ENCODE data around the gene BORCS5. TPM values are rescaled to one million over a fixed set of nuclear protein-coding genes. Genes with fewer than 3 reads are reported as not detected.
"Not testable (repeated sequence)": the region's sequence is repeated elsewhere in the genome, so short reads cannot be mapped to it uniquely, and the experiment has no call there.

Gene BORCS5
- total RNA-seq, result 6.1 and 11.4 TPM in 2 replicates

GRCh38 chr12:12356896-12357718 is at the start of gene BORCS5:
Gene BORCS5, plus strand, starts transcription at chr12:12357078. Its CDS starts 374 bp downstream, at chr12:12357452.
- TF ChIP-seq CTCF (conservative IDR thresholded peaks at IDR 0.05; ENCODE audit: low read depth, low read length), result peak; percentile 20
- H3K4me3 ChIP-seq (ENCODE audit: low read depth, low read length), result peak within 1 kb of the TSS; percentile 93
- DNase-seq (ENCODE audit: low read depth), result peak; percentile 46

- DNase-seq (ENCODE audit: low read depth); H3K4me3 ChIP-seq (ENCODE audit: low read depth, low read length): not testable (repeated sequence)
These were observed 46.2 kb upstream of the BORCS5 start for GRCh38 chr12:12310695-12311094.

GRCh38 chr12:12315838-12316237 is 41.0 kb upstream of the BORCS5 start:
- no peak overlapping the region for H3K4me3 ChIP-seq (ENCODE audit: low read depth, low read length)
- no peak for DNase-seq (ENCODE audit: low read depth)
- TF ChIP-seq CTCF (conservative IDR thresholded peaks at IDR 0.05; ENCODE audit: low read depth, low read length), result no peak

- TF ChIP-seq CTCF (conservative IDR thresholded peaks at IDR 0.05; ENCODE audit: low read depth, low read length), result no peak
- H3K4me3 ChIP-seq (ENCODE audit: low read depth, low read length), result no peak overlapping the region
- DNase-seq (ENCODE audit: low read depth), result no peak
These were observed 37.3 kb upstream of the BORCS5 start for GRCh38 chr12:12319451-12320183.

GRCh38 chr12:12323118-12323517 is 33.8 kb upstream of the BORCS5 start:
- TF ChIP-seq CTCF (conservative IDR thresholded peaks at IDR 0.05; ENCODE audit: low read depth, low read length), result no peak
- no peak for DNase-seq (ENCODE audit: low read depth)

GRCh38 chr12:12323591-12323990 is 33.3 kb upstream of the BORCS5 start:
- no peak overlapping the region for H3K4me3 ChIP-seq (ENCODE audit: low read depth, low read length)
- no peak for TF ChIP-seq CTCF (conservative IDR thresholded peaks at IDR 0.05; ENCODE audit: low read depth, low read length)
- DNase-seq (ENCODE audit: low read depth), result peak; percentile 47

More at GRCh38 chr12:12323118-12323517, 33.8 kb upstream of the BORCS5 start:
- no peak overlapping the region for H3K4me3 ChIP-seq (ENCODE audit: low read depth, low read length)

- no peak for TF ChIP-seq CTCF (conservative IDR thresholded peaks at IDR 0.05; ENCODE audit: low read depth, low read length)
- H3K4me3 ChIP-seq (ENCODE audit: low read depth, low read length), result no peak overlapping the region
These were observed 30.6 kb upstream of the BORCS5 start for GRCh38 chr12:12326262-12326661.

More at GRCh38 chr12:12326262-12326661, 30.6 kb upstream of the BORCS5 start:
- no peak for DNase-seq (ENCODE audit: low read depth)

All from epithelial cell of proximal tubule (primary cell).